Nephron progenitor cell (in vitro differentiated cells): ENCODE results near the gene CFAP77.
"Not testable (repeated sequence)": the region's sequence is repeated elsewhere in the genome, so short reads cannot be mapped to it uniquely, and the experiment has no call there.

ENCODE experiments used
- DNase-seq: peaks from one replicate; pipeline ENCODE4 v3.0.0; 2021
- H3K27ac Mint-ChIP-seq: 2 replicates; pipeline ENCODE4 v1.8.0; 2021; ENCODE audit warnings: mild to moderate bottlenecking, moderate library complexity, mixed read lengths
- H3K27me3 Mint-ChIP-seq: 2 replicates; pipeline ENCODE4 v1.8.0; 2021; ENCODE audit warnings: mild to moderate bottlenecking, low read depth, mixed read lengths; ENCODE audit not compliant: poor library complexity
- H3K36me3 Mint-ChIP-seq: 2 replicates; pipeline ENCODE4 v1.8.0; 2021; ENCODE audit warnings: low read depth, mixed read lengths
- H3K4me1 Mint-ChIP-seq: 2 replicates; pipeline ENCODE4 v1.8.0; 2021; ENCODE audit warnings: mixed read lengths
- H3K4me3 Mint-ChIP-seq: 2 replicates; pipeline ENCODE4 v1.8.0; 2021; ENCODE audit warnings: mild to moderate bottlenecking, moderate library complexity, mixed read lengths
- H3K9me3 Mint-ChIP-seq: 2 replicates; pipeline ENCODE4 v1.8.0; 2021; ENCODE audit warnings: mild to moderate bottlenecking, moderate library complexity, mixed read lengths
- CTCF ChIP-seq: fragments of 200-600 bp; sonication (generic); IDR thresholded peaks from 2 replicates; pipeline ENCODE4 v1.5.0; 2021; ENCODE audit warnings: antibody characterized with exemption

CFAP77 gene

GRCh38 chr9:132559711-132560110 is 149.7 kb downstream of the CFAP77 start:
- H3K27ac Mint-ChIP-seq, result no peak overlapping the region
- peaks cover 39% of the 10 kb centered on the region for H3K27me3 Mint-ChIP-seq
- no peak for TF ChIP-seq CTCF
- H3K9me3 Mint-ChIP-seq, result peaks cover 14% of the 10 kb centered on the region
- H3K4me3 Mint-ChIP-seq, result no peak overlapping the region
- H3K4me1 Mint-ChIP-seq, result peaks cover 75% of the 10 kb centered on the region
- peaks cover 11% of the 10 kb centered on the region for H3K36me3 Mint-ChIP-seq
- no peak for DNase-seq

GRCh38 chr9:132560616-132561202 is 150.7 kb downstream of the CFAP77 start:
- peaks cover 67% of the 10 kb centered on the region for H3K4me1 Mint-ChIP-seq
- peak overlapping the region; percentile 24 for H3K4me3 Mint-ChIP-seq
- H3K36me3 Mint-ChIP-seq, result peaks cover 11% of the 10 kb centered on the region
- H3K27me3 Mint-ChIP-seq, result peaks cover 41% of the 10 kb centered on the region
- TF ChIP-seq CTCF, result no peak
- DNase-seq, result peak; percentile 56
- H3K27ac Mint-ChIP-seq, result peak overlapping the region; percentile 60
- peaks cover 14% of the 10 kb centered on the region for H3K9me3 Mint-ChIP-seq

GRCh38 chr9:132562306-132562573 is 152.2 kb downstream of the CFAP77 start:
- Mint-ChIP-seq H3K36me3 (peaks cover 11% of the 10 kb centered on the region), H3K9me3 (peaks cover 14% of the 10 kb centered on the region), H3K4me1 (peaks cover 62% of the 10 kb centered on the region), H3K27ac (no peak overlapping the region), H3K27me3 (peaks cover 44% of the 10 kb centered on the region), H3K4me3 (peak overlapping the region; percentile 36)
- DNase-seq, result no peak
- TF ChIP-seq CTCF, result no peak

- Mint-ChIP-seq H3K27me3 (peaks cover 46% of the 10 kb centered on the region), H3K4me3 (no peak overlapping the region), H3K9me3 (peaks cover 2% of the 10 kb centered on the region), H3K36me3 (peaks cover 1% of the 10 kb centered on the region), H3K27ac (no peak overlapping the region), H3K4me1 (peaks cover 48% of the 10 kb centered on the region)
- no peak for TF ChIP-seq CTCF
- no peak for DNase-seq
Measured at GRCh38 chr9:132564526-132564925, 154.5 kb downstream of the CFAP77 start.

- not testable (repeated sequence) for H3K36me3 Mint-ChIP-seq, H3K27ac Mint-ChIP-seq, H3K4me3 Mint-ChIP-seq, DNase-seq, H3K9me3 Mint-ChIP-seq
- peaks cover 58% of the 10 kb centered on the region for H3K27me3 Mint-ChIP-seq
- H3K4me1 Mint-ChIP-seq, result peaks cover 52% of the 10 kb centered on the region
Measured at GRCh38 chr9:132568787-132569186, 158.8 kb downstream of the CFAP77 start.

GRCh38 chr9:132571806-132572600 is 162.0 kb downstream of the CFAP77 start:
- H3K9me3 Mint-ChIP-seq, result no peaks in the 10 kb centered on the region
- peaks cover 44% of the 10 kb centered on the region for H3K4me1 Mint-ChIP-seq
- no peak overlapping the region for H3K4me3 Mint-ChIP-seq
- H3K36me3 Mint-ChIP-seq, result no peaks in the 10 kb centered on the region
- H3K27ac Mint-ChIP-seq, result no peak overlapping the region
- no peak for DNase-seq
- peaks cover 60% of the 10 kb centered on the region for H3K27me3 Mint-ChIP-seq
- TF ChIP-seq CTCF, result no peak
